Stimulated activated CD8-positive, alpha-beta memory T cell treated with anti-CD3 and anti-CD28 coated beads, Interleukin-15, amount 100 ng/mL, for 4 hours (primary cell): ENCODE measurements around the gene CA5B.
"Not testable (repeated sequence)": the region's sequence is repeated elsewhere in the genome, so short reads cannot be mapped to it uniquely, and the experiment has no call there.

Source experiments
- DNase-seq, 2 donors: peaks; one replicate each; pipeline ENCODE4 v3.0.0-alpha.2; 2020; ENCODE audit warnings: low read depth in 2 of 2

Gene CA5B

DNA sequence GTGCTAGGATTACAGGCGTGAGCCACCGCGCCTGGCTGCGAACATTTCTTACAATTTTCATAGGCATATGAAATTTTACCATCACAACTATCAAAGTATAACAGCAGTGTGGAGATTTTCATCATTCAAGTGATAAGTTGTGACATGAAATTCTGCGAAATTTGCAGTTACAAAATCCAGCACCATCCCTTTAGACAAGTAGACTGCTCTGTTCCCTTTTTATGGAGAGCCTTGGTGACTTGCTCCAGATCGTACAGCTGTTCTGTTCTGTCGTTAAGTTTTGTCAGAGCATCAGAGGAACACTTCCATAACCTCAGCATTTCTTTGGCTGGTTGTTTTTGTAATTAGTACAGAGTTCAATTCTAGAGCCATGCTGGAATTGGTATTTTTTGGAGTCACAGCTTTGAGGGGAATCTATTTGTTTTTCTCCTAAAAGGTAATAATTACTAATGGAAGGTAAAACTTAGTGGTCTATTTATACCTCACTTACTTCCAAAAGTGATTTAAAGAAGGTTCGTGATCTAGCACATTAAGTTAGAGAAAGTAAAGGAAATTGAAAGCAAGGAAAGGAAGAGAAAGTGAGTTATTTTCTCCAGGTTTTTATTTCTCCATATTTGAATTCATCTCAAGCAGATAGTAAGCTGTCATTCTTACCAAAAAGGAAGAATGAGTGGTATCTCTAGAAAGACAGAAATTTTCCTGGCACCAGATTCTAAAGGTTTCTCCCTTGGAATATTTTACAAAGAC is 74.3 kb downstream of the CA5B start:
- DNase-seq, result no peak

DNA sequence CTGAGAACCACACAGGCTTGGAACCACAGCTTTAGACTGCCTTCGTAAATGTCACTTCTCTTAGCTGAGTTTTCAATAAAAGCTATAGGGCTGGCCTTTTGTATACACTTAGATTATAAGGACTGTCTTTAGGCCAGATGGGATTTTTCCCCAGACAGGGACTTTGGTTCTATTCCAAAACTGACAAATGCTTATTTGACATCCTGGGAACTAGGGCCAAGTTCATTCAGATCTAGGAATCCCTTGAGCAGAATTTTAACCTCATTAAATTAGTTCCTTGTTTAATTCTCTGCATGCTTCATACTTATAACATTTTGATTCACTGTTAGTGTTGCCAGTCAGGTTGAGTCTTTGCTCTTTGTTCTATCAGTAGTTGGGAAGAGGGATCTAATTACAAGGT is 75.3 kb downstream of the CA5B start:
- no peak for DNase-seq

DNA sequence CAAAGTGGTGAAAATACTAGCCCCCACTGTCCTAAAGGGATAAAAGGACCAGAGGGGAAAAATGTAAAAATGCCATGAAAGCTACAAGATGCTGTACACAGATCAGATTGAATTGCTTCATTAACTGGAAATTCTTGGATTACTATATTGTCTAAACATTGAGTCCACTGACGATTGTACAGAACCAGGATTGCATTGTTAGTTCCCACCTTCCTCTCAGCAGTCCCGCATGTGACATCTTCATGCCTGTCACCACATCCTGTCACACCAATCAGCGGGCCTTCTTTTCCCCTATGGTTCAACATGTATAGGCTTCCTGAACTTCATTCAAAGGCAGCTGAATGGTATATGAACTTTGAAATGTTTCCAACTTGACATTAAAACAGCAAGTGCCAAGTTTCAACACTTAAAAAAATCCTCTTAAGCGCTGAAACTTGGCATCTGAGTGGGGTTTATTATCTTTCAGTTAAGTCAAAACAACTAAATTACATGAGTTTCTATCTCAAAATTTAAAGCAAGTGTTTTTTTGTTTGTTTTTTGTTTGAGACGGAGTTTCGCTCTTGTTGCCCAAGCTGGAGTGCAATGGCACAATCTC is 76.8 kb downstream of the CA5B start:
- DNase-seq, result no peak

DNA sequence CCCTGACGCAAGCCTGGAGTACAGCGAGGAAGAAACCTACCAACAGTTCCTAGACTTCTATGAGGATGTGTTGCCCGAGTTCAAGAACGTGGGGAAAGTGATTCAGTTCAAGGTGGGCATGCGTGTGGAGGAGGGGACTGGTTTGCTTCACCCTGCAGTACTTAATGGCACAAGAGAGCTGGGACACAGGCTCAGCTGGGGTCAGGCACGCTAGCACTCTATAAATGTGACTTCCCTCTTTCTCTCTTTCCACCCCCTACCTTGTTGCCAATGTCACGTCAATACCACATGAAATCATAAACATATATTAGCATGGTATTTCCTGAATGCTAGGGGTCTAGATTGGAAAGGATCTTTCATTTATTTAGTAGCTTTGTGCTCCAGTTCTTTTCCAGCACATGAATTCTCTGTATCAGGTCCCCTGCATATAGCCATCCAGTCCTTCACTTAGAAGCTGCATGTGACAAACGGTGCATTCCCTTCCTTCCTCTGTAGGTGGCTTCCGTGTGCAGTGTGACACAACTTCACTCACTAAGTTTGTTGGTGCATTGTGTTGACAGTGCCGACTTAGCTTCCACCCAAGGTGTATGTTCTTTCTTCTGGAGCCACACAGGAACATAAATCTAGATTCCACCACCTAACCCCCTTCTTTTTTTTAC is 77.8 kb downstream of the CA5B start:
- no peak for DNase-seq

DNA sequence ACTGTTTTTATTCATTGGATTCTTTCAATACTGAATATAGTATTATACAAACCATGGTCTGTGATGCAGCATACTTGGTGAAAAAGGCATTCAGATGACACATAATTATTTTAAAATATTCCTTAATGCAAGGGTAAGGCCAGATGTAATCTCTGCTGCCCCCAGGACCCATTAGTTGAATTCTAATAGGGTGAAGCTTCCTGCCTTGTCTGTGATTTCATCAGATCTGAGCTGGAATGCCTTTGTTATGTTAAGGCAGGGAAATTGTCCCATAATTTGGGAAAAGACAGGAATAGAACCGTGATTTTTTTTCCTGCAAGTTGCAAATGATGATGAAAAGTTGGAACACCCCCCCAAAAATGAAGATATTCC is 78.4 kb downstream of the CA5B start:
- DNase-seq, result no peak

DNA sequence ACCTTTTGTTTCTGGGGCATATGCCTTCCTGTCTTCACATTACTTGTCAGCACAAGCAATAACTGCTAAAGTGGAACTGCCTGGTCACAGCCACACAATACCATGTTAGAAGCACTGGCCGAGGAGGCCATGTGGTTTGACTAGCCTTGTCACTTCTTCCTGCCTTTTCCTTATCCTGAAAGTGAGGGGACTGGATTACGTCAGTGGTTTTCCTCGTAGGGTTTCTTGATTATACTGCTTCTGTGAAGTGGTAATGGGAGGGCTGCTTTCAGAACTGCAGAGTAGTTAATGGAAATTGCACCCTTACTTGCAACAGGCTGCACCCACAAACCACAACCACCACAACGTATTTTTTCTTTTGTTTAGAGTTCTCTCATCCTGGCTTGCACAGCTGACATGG is 78.8 kb downstream of the CA5B start:
- peak; percentile 7 to 11 for DNase-seq

DNA sequence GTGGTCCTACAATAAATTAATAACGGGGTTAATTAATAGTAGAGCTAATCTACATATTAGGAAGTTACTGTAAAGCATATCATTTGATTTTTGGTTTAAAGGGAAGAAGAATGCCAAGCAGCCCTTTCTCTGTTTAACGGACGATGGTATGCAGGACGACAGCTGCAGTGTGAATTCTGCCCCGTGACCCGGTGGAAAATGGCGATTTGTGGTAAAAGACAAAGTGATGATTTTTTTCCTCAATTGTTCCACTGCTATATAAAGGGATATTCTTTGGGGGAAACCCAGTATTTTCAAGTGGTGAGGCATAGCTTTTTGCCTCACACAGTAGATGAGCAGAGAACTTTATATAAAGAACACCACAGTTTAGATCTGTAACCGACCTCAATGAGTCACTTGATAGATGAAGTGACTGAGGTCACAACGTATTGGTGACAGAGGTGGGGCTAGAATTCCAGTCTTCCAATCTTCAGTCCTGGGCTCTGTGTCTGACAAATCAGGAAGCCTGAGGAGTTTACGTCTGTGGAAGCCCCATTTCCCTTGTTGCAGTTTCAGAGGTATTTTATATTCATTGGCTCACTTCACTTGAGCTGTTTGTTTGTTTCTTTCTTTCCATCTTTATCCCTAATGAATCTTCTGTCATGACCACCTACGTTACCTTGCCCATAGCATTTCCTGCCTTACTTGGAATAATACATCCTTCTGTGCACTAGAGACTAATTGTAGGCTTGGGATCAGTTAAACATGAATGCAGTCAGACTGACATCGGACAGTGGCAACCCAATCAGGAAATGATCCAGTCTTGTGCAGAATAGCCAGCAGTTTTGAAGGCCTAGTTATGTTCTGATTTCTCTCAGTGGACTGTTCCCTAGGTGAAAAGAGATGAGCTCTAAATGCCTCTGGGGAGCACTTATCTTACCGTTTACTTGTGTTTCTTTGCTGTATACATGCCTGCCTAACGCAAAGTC is 82.3 kb downstream of the CA5B start:
- DNase-seq, result no peak

DNA sequence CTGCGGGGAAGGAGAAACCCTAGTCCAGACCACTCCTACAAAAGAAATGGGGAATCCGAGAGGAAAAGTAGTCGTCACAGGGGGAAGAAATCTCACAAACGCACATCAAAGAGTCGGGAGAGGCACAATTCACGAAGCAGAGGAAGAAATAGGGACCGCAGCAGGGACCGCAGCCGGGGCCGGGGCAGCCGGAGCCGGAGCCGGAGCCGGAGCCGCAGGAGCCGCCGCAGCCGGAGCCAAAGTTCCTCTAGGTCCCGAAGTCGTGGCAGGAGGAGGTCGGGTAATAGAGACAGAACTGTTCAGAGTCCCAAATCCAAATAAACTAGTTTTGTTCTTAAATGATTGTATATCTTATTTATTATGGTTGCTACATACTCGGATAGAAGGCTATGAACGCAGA is 84.9 kb downstream of the CA5B start:
- no peak for DNase-seq

DNA sequence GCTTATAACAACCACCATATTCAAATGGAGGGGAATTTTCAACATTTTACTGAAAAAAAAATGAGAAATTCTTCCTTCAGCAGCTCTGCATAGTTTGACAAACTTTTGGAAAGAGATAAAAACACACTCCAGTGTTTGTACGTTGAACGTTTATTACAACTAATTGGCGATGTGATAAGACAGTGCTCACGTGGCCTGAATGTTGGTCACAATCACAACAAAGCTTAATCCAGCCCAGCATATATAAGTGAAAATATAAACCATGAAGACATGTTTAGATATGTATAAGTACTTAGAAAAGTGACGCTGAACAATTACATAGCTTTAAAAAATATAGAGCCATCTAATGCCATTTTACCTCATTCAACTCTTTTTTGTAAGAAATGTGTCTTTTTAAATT is 87.9 kb downstream of the CA5B start:
- DNase-seq, result no peak

DNA sequence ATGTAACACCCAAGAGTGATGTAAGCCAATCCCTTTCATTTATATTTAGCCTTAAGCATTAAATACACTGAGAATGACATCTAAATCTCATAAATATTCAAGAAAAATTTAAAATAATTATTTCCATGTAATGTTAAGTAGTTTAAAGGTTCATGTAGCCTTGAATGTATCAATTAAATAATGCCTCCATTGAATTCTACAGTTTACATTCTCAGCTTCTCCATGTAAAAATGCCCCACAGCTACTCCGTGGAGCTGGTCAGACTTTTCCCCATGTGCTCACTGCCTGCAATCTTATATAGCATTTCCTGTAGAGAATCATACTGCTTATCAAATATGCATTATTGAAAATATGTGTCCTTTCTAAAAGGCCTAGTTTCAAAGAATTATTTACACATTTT is 91.1 kb downstream of the CA5B start:
- DNase-seq, result no peak

DNA sequence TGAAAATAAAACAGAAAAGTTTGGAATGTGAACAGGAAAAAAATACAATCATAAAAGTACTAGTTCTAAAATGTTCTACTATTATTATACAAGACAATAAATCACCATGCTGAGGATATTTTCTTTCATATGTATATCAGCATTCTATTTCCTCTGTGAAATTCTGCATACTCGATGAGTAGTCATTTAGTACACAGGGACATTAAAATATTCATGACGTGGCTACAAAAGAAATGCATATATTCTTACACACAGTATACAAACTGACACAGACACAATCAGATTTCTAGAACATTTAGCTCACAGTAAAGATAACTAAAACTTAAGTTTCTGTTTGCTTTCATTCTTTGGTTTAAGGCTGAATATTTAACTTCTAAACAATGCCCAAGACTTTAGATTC is 93.3 kb downstream of the CA5B start:
- not testable (repeated sequence) for DNase-seq

DNA sequence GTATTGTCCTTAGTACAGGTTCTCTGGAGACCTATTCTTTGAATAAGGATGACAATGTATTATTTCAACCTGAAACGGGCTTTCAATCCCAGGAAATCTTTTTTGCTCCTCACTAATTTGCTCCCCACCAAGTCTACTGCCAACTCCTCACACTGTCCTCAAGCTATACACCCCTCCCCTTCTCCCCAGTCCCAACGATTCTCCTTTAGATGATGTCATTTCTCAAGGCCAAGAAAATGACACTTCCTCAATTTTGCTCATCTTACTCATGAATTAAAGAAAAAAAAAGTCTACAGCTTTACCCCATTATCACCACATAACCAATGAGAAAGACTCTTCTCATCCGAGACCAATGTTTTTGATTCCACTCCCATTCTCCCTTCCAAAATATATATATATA is 96.0 kb downstream of the CA5B start:
- no peak for DNase-seq

DNA sequence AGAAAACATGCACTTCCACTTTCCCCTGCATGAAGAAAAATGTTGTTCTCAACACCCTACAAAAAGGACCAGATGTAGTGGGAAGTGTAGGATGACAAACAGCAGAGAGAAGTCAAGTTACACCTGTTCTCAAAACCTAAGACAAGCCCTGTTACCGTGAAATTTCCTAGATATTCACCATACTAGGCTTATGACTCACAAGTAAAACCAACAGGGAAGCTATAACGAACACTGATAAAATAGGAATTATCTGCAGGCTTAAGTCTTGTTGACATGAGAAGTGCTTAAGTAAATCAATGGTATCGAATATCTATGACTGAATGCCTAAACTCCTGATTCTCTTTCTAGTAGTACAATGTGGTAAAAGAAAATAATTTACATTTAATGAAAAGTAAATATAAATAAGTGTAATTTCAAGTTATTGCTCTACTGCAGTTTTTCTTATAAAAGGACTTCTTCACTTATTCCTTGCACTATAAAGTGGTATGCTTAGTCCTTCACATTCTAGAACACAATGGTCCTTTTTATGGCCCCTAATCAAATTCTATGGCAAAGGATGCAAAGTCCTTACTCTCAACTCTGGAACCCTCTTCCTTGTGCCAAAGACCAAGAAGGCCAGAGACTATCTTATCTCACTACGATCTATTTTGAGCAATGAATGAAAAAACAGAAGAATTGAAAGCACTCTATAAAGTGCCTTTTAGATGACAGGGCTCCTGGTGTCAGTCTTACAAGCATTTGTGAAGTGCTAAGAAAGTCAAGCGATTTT is 96.9 kb downstream of the CA5B start:
- DNase-seq, result no peak
